HG03521 (cell line): ENCODE measurements around the gene ITPKB.
A peak's percentile ranks its signal among the peaks of the same experiment; 100 is the strongest.

Experiments
- ATAC-seq: cut with Tn5 transposase; IDR thresholded peaks from one replicate; pipeline ENCODE4 v1.9.1; 2021; ENCODE audit warnings: mild to moderate bottlenecking, moderate library complexity; ENCODE audit not compliant: unreplicated experiment

The ITPKB gene

DNA sequence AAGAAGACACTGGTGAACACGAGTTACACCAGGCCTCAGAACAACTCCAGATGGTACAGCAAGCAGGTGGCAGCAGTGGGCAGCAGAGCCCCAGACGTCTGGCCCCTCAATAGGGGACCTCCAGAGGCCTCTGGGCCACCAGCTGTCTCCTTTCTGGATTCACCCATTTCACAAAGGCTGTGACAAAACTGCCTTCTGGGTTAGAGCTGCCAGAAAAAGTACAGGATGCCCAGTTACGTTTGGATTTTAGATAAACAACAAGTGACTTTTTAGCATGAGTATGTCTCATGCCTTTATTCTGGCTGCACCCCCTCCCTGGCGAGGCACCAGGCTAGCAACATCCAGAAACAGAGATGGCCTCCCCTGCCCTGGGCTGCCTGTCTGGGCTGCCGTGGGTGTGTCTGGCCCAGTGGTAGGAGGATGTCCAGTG lies 30.1 kb downstream of the ITPKB start:
- no peak for ATAC-seq

DNA sequence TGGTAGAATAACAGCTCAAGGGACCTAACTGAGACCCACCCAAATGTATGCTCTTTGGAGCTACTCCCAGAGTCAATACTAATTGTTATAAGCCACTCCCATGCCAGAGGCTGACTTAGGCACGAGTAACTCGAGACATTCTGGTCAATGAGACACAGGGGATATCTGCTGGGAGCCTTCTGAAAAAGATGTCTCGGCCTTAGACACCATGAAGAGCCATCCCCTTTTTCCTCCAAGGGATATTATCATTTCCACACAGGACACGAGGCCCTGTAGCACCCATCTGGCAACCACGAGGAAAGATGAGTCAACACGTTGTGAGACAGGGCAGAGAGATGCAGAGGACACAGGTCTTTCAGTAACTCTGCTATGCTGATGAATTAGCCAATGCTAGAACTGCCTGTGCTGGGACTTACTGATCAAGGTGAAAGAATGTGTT lies 30.7 kb downstream of the ITPKB start:
- no peak for ATAC-seq

DNA sequence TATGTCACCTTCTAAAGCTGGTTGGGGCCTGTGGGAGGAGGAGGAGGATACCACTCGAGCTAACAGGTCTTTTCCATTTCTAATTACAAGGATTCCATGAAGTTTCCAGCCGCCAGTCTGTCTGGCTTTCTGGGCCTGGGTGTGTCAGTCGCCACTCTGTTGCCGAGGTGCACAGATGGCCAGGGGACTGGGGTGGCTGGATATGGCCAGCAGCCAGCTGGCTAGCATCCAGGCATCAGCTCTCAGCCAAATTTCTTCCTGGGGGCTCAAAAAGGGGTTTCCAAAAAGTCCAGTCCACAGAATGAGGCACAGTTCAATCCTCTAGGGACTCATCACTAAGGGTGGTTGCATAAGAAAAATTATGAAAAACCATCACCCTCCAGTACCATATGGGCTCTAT lies 32.4 kb downstream of the ITPKB start:
- ATAC-seq: no peak

DNA sequence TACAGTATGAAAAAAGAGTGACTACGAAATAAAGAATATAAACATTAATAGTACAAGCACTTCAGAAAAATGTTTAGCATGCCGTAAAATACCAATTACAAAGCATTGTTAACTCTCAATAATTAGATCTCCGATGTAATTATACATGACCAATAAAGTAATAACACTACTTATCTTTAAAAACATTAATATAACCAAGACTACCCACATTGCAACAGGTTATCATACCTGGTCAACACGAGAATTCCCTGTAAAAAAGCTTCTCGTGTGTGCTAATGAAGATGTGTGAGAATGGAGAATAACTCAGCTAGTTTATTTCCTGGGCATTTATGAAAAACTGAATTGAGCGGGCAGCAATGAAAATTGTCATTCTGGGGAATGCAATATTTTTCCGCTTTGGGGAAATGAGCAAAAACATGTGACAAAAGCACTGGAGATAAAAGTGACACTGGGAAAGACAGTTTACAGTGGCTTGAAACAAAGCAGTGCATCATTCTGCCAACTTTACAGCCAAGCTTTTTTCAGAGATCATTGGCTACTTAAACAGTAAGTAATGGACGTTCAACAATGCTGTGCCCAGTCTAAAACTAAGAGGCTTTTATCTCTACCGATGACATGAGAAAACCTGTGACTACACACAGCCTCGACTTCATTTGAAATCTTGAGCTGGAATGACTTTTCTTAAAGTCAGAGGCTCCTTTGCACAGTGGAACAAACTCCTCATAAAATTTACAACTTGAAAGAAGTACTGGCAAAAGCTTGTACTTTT lies 34.7 kb downstream of the ITPKB start:
- ATAC-seq: no peak

DNA sequence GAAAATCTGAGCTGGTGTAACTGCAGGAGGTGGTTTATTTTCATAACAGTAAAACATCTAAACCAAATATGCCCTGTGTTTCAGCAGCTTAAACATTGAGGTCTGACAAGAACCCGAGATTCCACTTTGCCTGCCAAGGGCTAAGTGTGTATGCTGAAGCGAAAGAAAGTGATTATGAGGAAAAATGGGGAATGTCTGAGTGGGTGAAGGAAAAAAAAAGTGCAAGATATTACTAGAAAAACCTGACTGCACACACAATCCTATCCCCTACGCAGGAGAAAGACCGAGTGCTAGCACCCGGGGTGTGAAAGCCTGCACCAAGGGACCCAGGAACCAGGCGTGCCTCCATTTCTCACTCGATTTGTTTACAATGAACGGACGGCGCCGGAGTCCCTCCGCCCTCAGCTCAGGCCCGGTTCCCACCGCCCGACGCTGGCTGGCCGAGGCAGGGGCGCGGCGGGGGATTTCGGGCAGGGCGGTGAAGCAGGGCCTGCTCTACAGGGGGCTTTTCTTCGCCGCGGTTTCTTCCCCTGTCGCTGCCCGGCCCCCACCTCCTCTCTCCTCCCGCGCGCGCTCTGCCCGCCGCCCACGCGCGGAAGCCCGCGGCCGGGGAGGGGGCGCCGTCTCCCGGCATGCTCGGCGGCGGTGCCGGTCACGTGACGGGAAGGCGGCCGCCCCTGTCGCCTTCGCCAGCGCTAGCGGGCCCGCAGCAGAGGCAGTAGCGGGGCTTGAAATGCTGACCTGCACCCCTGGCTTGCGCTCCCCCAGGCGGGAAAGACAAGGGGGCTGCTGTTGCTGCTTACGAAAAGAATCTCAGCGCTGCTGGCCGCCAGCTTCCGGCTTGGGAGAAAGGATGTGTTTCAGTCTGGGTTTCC lies 35.9 kb downstream of the ITPKB start:
- ATAC-seq: peak; percentile 83

DNA sequence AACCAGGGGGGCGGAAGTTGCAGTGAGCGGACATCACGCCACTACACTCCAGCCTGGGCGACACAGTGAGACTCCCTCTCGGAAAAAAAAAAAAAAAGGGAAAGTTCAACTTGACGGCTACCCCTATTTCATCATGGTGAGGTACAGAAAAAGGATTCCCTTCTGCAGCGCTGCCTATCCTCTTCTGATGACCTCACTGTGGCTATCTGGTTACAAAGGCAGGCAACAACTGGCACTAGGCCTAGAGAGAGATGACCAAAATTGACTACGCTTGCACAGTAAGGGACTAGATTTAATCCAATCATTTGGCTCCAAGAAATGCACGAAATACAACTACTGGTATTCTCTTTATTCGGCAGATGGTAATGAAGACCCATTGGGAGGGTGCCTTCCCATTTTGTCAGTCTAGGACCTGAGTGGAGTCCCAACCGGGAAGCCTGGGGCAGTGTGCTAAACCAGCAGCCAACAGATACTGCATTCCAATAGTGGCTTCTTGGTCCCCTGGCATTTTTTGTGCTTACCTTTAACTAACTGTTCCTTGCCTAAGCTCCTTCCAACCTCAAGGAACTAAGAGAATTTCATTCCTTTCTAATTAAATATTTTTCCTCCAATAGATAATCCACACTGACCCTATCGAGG lies 36.6 kb downstream of the ITPKB start:
- ATAC-seq: no peak

DNA sequence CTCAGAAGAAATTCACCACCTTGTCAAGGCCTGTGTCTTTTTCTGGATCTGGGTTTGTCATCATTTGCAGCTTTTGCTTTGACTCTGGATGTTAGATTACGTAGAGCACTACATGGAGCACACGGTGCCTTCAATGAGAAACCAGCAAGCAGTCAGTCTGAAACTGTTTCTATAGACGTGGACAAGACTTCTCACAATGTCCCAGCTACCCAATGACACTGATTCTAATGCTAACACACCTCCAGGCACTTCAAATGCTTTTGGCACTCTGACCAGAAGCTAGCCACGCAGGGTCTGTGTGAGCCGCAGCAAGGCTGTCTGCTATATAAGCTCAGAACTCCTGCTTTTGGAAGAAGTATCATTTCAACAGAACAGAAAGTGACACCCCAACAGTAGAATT lies 38.2 kb downstream of the ITPKB start:
- no peak for ATAC-seq

DNA sequence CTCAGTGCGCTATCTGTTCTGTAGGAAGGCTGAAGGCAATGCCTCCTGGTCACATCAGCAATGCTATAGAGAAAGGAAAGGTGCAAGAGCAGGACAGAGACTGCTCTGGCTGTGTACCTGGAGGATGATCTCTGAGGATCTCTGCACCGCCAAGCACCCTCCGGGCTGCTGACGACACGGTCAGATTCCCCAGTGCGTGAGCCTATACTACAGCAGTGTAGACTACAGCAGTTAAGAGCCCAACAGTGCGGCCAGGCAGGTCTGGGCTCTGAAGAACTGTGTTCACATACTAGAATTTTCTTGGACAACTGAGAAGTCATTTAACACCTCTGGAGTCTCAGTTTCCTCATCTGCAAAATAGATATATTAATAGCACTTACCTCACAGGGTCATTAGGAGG lies 39.9 kb downstream of the ITPKB start:
- no peak for ATAC-seq

DNA sequence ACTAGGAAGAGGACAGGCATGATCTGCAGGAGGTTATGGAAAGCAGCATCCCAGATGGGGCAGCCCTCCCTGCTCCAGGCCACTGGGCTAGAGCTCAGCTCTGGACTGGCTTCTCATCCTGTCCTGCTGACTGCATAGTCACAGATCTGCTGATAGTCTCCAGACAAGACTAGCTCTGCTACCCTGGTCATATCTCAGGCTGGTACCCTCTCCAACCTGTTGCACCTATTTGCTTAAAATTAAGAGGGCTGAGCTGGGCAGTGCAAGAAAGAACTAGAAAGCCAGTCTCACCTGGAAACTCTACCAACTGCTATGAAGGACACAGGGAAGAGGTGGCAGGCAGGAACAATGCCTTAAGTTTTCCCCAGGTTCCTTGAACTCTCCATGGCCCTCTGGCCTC lies 40.4 kb downstream of the ITPKB start:
- ATAC-seq: no peak

DNA sequence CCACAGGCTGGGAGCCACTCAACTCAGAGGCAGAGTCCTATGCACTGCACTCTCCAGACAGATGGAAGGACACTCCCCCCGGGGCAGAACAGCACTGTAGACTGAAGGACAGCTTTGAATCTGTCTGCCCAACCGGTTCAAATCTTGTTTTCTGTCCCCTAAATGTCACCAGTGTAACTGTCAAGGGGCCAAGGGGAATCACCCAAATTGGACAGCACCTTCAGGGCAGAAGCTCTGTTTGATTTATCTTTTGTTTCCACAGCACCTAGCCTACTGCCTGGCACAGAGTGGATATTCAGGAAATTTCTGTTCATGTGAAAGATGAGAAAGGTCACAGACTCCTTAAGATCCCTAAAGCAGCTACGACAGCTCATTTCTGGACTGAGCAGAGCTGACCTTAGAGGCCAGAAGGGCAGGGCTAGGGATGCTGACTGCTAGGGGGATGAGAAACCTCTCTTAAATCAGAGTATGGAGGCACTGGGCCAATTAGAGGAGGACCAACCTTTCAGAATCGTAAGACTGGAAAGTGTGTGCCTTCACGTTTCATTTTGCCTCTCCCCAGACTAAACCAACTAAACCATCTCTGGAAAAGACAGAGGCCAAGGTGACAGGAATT lies 41.0 kb downstream of the ITPKB start:
- ATAC-seq: no peak

DNA sequence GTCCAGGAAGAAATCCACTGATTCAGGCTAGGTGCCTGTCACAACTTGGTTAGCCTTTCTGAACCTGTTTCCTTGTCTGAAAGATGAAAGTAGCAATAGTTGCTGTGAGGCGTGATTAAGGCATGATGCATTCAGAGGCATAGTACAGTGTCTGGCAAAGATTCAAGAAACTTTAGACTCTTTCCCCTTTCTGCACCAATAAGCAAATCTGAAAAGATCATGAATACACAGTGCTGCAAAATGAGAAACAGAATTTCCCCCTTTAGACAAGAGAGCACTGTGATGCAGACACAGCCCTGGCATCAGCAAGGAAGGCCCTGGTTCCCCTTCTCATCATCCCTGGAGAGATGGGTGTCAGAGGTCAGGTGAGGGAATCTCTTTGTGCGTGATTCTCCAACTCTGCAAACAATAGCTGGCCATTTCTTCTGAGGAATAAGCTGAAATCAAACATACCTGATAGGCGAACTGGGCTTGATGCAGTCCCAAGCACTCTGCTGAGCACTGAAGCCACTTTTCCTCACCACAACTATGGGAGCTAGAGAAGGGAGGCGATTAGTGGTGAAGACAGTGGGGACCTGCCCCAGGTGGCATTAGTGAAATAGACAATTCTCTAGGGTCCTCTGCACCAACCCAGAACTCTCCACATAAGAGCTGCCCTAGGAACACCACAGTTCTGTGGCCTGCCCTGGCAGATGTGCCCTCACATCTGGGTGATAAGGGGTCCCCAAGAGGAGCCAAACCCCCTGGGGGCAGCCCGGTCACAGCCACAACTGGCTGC lies 41.7 kb downstream of the ITPKB start:
- ATAC-seq: no peak

DNA sequence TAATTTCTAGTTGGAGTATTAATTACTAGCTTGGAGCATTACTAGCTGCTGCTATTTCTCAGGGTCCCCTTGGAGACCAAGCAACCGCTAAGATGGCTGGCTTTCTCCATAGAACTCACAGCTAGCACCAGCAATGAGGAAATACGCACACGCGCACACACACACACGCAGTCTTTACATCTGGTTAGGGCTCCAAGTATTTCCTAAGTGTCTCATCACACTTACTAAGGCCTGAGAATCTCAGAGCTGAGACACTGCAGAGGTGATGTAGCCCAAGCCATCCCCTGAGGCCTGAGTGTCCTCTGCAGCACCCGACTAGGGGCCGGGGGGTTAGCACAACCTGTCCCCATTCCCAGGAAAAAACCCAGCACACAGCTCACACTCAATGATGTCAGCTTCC lies 42.5 kb downstream of the ITPKB start:
- no peak for ATAC-seq

DNA sequence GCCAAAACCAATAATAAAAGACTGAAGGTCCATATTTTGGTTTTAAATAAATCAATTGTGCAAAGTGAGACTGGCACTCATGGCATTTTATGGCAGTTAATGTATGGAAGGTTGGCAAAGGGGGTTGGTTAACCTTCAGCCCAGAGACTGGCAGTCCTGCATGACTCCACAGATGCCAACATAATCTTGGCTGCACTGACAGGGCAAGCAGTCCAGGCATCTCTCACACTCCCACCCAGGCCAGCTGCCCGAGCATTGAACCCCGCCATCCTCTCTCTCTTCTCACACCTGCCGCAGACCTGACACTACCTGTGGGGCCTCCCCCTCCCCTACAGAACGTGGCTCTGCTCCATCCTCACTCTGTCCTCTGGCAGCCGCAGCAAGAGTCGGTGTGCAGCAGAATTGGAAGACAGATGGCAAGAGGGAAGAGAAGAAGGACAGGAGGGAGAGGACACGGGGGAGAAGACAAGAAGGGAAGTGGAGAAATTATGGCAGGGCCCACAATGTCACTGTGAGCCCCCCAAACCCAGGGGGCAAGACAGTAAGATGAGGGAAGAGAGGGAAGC lies 43.7 kb downstream of the ITPKB start:
- no peak for ATAC-seq

DNA sequence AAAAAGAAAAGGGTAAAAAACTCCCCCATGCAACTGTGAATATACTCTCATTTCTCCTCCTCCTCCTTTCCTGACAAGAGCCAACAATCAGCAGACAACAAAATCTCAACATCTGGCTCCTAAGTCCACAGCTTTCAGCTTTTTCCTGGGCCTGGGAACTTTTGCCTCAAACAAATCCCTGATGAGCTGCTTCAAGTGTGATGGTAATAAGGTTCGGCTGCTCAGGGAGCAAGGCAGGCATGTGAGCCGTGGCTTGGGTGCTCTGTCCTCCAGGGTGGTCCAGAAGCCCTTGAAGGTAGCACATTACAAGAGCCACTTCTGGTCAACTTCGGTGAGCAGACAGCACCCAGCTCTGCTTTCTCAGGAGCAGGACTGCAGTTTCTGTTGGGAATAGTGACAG lies 46.3 kb downstream of the ITPKB start:
- no peak for ATAC-seq

DNA sequence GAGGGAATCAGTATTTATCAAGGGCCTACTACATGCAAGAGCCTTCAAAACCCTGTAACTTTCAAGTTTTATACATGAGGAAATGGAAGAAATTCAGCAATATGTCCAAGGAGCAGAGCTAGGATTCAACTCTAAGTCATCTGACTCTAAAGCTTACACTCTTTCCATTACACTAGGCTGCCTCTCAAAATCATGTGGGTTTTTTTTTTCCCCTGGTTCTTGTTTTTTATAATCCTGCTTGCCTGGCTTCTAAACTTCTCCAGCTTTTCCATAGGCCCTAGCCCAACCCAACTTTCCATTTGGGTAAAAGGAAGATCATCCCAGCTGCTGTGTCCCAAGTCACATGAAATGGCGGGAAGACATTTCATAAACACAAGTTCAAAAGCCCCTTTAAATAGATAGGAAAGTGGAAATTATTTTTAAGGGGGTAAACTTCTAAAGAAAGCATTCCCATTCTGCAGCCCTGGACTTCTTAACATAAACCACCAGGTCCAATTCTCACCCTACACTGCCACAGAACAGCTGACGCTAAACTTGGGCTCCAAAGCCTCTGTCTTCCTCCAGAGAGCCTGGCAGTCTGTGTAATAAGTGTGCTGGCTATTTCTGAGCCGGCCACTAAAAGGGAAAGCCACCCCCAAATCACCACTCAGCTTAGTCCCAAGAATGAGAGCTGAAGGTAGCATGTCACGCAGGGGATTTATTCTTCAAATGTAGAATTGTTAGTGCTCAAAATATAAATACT lies 46.9 kb downstream of the ITPKB start:
- no peak for ATAC-seq

DNA sequence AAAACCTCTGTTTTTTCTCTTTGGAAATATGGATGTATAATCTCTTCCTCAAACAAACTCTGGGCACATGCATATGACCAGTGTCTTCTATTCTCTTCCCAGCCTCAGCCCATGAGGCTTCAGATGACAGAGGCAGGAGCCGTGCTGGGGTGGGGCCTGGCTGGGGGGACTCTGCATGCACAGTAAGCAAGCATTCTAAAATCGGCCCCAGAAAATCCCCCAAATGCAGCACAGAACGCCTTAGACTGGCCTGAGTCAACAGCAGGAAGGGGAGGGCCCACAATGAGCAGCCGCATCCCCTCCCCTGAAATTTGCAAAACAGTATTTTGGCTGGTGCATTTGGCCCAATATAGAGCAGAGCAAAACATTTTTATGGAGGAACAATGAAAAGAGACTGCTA lies 47.8 kb downstream of the ITPKB start:
- ATAC-seq: peak; percentile 42

DNA sequence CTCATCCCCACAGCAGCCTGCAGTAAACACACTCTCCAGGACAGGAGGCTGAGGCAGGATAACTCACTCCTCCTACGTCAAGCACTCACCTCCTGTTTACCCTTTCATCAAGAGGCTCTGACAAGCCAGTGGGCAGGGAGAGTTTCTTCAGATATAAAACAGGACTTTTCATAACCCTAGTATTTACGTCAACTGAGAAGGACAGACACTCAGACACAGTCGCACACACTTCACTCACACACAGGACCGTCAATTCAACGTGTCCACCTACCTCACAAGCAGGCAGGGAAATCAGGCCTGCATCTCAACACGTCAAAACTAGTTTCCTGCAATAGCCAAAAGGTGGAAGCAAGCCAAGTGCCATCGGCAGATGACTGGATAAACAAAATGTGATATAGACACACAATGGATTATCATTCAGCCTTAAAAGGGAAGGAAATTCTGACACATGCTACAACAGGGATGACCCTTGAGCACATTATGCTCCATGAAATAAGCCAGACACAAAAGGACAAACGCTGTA lies 48.6 kb downstream of the ITPKB start:
- ATAC-seq: no peak

DNA sequence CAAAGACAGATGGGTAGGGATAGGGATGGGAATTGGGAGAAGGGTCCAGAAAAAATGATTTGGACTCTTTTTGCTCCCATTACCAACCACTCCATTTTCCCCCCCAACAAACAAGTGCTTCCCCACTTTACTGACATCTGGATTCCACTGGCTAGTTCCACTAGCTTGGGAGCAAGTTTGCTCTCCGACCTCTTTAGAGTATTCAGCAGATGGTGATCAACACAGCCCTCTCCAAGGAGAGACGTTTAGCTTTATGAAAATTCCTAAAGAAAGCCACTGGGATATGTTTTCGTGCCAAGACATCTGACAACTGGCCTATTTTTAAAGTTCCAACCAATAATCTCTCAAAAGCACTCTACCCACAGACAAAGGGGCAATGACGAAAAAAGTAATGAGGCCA lies 50.3 kb downstream of the ITPKB start:
- no peak for ATAC-seq

DNA sequence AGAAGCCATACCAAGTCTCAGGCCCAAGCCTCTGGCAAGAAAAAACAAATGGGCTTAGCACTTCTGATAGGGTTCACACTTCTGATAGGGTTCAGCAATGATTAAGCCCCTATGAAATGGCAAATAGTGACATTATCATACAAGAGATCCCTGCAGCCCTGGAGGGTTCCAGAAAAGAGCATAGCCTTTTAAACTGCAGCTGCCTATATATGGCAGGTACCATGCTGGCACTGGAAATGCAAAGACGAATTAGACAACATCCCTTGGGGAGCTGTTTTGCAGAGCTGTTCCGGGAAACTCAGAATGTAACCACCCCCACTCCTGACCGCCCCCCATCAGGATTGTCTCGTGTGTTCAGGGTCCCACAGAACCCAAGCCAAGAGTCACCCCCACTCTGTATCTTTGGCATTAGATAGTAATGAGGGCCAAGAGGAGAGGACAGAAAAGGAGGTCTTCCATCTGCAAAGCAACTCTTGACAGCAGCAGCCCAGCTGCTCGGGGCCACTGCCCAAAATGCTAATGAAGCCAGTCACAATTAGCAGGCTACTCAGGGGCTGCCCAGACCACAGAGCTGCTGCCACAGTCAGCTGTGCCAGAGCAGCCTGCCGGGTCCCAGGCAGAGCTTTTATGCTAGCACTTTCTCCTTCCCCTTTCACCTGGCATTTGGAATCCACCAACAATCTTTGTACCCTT lies 50.9 kb downstream of the ITPKB start:
- no peak for ATAC-seq
